ENCODE data around the gene VCX2. TPM values are rescaled to one million over a fixed set of nuclear protein-coding genes. Genes with fewer than 3 reads are reported as not detected.
"Not testable (repeated sequence)": the region's sequence is repeated elsewhere in the genome, so short reads cannot be mapped to it uniquely, and the experiment has no call there.

VCX2 gene
- total RNA-seq, 1 donor from 2014 or later = not detected

DNA sequence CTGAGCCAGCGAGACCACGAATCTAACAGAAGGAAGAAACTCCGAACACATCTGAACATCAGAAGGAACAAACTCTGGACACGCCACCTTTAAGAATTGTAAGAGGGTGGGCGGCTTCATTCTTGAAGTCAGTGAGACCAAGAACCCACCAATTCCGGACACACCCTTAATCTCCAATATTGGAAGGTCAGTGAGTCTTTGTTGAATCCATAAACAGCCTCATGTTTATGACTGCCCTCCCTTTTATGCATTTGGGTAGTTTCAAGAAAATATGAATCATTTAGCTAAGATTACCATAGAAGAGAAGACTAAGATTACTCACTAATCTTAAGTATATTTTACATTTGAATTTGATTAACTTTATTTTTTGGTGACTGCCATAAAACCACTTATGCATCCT is 48.5 kb downstream of the VCX2 start:
- DNase-seq (ENCODE audit: low spot score) = no peak

- not testable (repeated sequence) for DNase-seq (ENCODE audit: low spot score)
Measured at GRCh38 chrX:8121391-8121790, 49.7 kb downstream of the VCX2 start.

Other genes with a start within 250 kb of the VCX2 start
- gene PNPLA4, start 243.9 kb downstream of the VCX2 start, total RNA-seq (ENCODE audit: insufficient read depth, low replicate concordance) = 6.0 TPM